ENCODE measurements around the gene PTPRK.
A peak's percentile ranks its signal among the peaks of the same experiment; 100 is the strongest.

The PTPRK gene

DNA sequence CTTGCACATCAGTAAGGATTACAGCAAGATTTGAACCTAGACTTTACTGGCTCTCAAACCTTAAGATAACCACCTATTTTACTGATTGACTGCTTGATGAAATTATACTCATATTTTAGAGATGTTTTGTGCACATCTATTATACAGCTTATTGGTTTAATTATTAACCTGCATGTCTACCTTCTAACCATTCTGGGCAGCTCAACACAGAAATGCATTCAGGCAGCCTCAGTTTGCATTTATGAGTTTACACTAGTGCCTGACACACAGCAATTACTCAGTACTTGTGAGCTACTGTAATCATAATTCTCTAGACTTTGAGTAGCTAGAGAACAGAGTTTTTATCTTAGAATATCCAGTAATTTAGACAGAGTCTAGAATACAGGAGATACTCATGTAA lies 345.7 kb downstream of the PTPRK start:
- in situ Hi-C loops (cut with HindIII; ENCODE audit: low pct_ligation_motif_present, low sequenced_read_pairs), result no loop called here
- Histone ChIP-seq H3K27me3 (replicated peaks) (no peaks in the 10 kb centered on the region), H3K36me3 (replicated peaks) (no peaks in the 10 kb centered on the region), H3K4me3 (ENCODE audit: low read depth, low read length) (no peak overlapping the region), H3K27ac (no peak overlapping the region)
- TF ChIP-seq CTCF (IDR thresholded peaks at IDR 0.05; ENCODE audit: low read depth, low read length, missing control alignments), result no peak
- no peak for DNase-seq

DNA sequence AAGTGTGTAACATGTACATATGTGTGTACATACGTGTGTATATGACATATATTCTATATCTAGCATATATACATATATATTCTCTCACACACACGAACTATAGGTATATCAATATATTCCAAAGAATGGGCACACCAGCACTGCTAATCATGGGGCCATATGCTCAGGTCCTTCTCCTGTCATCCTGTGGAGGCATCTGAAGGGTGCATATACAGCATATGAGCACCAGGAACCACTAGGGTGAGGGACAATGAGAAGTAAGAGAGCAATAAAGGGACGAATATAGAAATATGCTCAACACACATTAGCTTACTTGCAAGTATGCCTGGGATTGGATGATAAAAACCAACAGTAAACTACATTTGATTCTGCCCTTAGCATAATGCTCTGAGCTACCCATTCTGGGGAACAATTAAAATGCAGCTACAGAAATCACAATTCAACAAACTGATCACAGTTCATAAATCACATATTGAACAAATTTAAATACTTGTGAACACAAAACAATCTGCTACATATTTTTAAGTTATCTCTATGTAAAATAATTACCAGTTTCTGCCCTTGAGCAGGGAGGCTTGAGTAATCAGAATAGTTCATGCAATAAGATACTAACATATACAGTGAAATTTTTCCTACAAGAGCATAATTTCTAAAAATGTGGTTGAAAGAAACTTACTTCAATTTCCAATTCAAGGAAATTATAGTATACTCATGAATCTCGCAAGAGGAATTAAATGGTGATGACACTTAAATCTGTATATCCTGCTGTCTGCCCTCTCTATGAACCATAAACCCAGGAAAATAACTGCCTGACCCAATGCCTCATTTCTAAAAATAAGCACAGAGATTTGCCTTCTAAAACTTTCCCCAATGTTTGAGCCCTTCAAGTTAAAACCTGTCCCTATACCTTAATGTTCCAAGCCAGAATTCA lies 347.4 kb downstream of the PTPRK start:
- in situ Hi-C loops (cut with HindIII; ENCODE audit: low pct_ligation_motif_present, low sequenced_read_pairs), result no loop called here
- peak; percentile 15 for DNase-seq

DNA sequence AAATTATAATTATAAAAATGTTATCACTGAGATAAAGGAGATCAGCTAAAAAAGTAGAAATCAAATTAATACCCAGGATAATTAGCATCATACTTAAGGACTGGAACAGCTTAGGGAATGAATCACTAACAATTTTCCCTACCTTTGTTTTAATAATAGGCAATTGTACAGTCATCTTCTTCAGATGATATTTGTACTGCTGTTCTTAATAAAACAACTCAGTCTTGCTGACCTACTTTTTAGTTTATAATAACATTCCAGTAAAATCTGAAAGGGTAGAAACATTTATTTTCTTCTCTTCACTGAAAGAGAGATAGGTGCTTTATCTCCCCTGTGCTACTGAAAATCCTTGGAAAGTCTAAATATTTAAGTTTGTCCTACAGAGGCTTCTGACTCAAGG lies 348.3 kb downstream of the PTPRK start:
- no peaks in the 10 kb centered on the region for H3K27me3 ChIP-seq (replicated peaks)
- no peaks in the 10 kb centered on the region for H3K36me3 ChIP-seq (replicated peaks)
- in situ Hi-C loops (cut with HindIII; ENCODE audit: low pct_ligation_motif_present, low sequenced_read_pairs), result no loop called here
- DNase-seq, result no peak
- TF ChIP-seq CTCF (IDR thresholded peaks at IDR 0.05; ENCODE audit: low read depth, low read length, missing control alignments), result no peak
- no peak overlapping the region for H3K27ac ChIP-seq
- H3K4me3 ChIP-seq (ENCODE audit: low read depth, low read length), result no peak overlapping the region

More for the DNA sequence above, 347.4 kb downstream of the PTPRK start:
- Histone ChIP-seq H3K27me3 (replicated peaks) (no peaks in the 10 kb centered on the region), H3K27ac (no peak overlapping the region), H3K36me3 (replicated peaks) (no peaks in the 10 kb centered on the region), H3K4me3 (ENCODE audit: low read depth, low read length) (no peak overlapping the region)
- no peak for TF ChIP-seq CTCF (IDR thresholded peaks at IDR 0.05; ENCODE audit: low read depth, low read length, missing control alignments)

GRCh38 chr6:128171182-128171581 lies 349.2 kb downstream of the PTPRK start:
- H3K27me3 ChIP-seq (replicated peaks), result no peaks in the 10 kb centered on the region
- no peak overlapping the region for H3K27ac ChIP-seq
- no peaks in the 10 kb centered on the region for H3K36me3 ChIP-seq (replicated peaks)
- in situ Hi-C loops (cut with HindIII; ENCODE audit: low pct_ligation_motif_present, low sequenced_read_pairs), result no loop called here
- no peak for DNase-seq
- no peak overlapping the region for H3K4me3 ChIP-seq (ENCODE audit: low read depth, low read length)
- no peak for TF ChIP-seq CTCF (IDR thresholded peaks at IDR 0.05; ENCODE audit: low read depth, low read length, missing control alignments)

GRCh38 chr6:128168244-128168643 lies 352.2 kb downstream of the PTPRK start:
- Histone ChIP-seq H3K27ac (no peak overlapping the region), H3K36me3 (replicated peaks) (no peaks in the 10 kb centered on the region), H3K27me3 (replicated peaks) (no peaks in the 10 kb centered on the region), H3K4me3 (ENCODE audit: low read depth, low read length) (no peak overlapping the region)
- no peak for TF ChIP-seq CTCF (IDR thresholded peaks at IDR 0.05; ENCODE audit: low read depth, low read length, missing control alignments)
- DNase-seq, result no peak
- in situ Hi-C loops (cut with HindIII; ENCODE audit: low pct_ligation_motif_present, low sequenced_read_pairs), result no loop called here
